Psoas muscle (tissue), 8 donors: Measurements from ENCODE around the gene IFNG. TPM values are rescaled to one million over a fixed set of nuclear protein-coding genes. Genes with fewer than 3 reads are reported as not detected.

ENCODE experiments used
- ATAC-seq, 4 donors: fragments of 200-7000 bp; cut with Tn5 transposase; one replicate each; pipeline ENCODE4 v1.9.1; 2020; ENCODE audit warnings: moderate library complexity in 3 of 4, mild to moderate bottlenecking in 2 of 4
- DNase-seq, 2 donors: peaks; one replicate each; pipeline ENCODE4 v3.0.0-alpha.2; 2020
- H3K27ac ChIP-seq: fragments of 200-600 bp; one replicate; pipeline ENCODE4 v1.8.0; 2022
- H3K27me3 ChIP-seq, 3 donors: fragments of 200-600 bp in 1 of 3; one replicate each; pipeline versions ENCODE4 v1.6.1 to v1.8.0; 2013 to 2022; ENCODE audit warnings: low read length in 2 of 3, mild to moderate bottlenecking in 2 of 3, moderate library complexity in 1 of 3; ENCODE audit not compliant: insufficient read depth in 3 of 3
- H3K36me3 ChIP-seq, 2 donors: fragments of 200-600 bp in 1 of 2; one replicate each; pipeline versions ENCODE4 v1.6.1 to v1.8.0; 2013 to 2022; ENCODE audit warnings: low read depth in 1 of 2, mild to moderate bottlenecking in 1 of 2, moderate library complexity in 1 of 2; ENCODE audit not compliant: insufficient read depth in 1 of 2
- H3K4me1 ChIP-seq: fragments of 200-600 bp; one replicate; pipeline ENCODE4 v1.8.0; 2022
- H3K4me3 ChIP-seq: fragments of 200-600 bp; one replicate; pipeline ENCODE4 v1.8.0; 2022; ENCODE audit warnings: mild to moderate bottlenecking
- H3K9me3 ChIP-seq: fragments of 200-600 bp; one replicate; pipeline ENCODE4 v1.8.0; 2022
- CTCF ChIP-seq: fragments of 200-600 bp; IDR thresholded peaks from one replicate; pipeline ENCODE4 v1.8.0; 2022; ENCODE audit warnings: antibody characterized with exemption
- WGBS, 3 donors: extraction: QIAGEN DNeasy Blood & Tissue Kit; methylation state at CpG; one replicate each; pipeline versions ENCODE4 v1.1.6 to v1.1.7; 2013; 5-methylcytosine and 5-hydroxymethylcytosine counted together
- intact Hi-C, 2 donors: fragments of 100-400 bp; cut with DNase I; formaldehyde crosslinking; loops; one replicate each; pipeline versions ENCODE4 v1.11.0 to v1.14.2; 2022
- polyA plus RNA-seq, 3 donors: library from polyadenylated mRNA; stranded (reverse); fragments of 200-250 nt; gene quantifications; one replicate each; pipeline ENCODE4 v1.2.3, GENCODE V29; 2013
- total RNA-seq, 4 donors: library from RNA; stranded (reverse); fragmentation: NEBNext Ultra II Directional in 2 of 4; extraction: Animal tissue kit (Norgen Biotek cat#: 25700) in 2 of 4; gene quantifications; one replicate each; pipeline versions ENCODE4 v1.2.1 to v1.2.4, GENCODE V29; 2021 to 2023
- donor health status: healthy with polysubstance abuse.
- donor health status: DM: no; HTN: no; CAD: no; lungs with moderate emphysema.
- donor health status: Bipolar disorder and iron deficiency.
- donor health status: healthy.
- donor health status: DM: yes; HTN: yes; CAD: no.
- donor health status: DM: no; HTN: no; CAD: no.
- donor health status: DM: no; HTN: no; CAD: no.
- donor health status: DM: yes; HTN: yes; CAD: no.

Gene IFNG
- total and polyA plus RNA-seq, 7 donors: not detected

GRCh38 chr12:68122236-68122920 is 37.2 kb downstream of the IFNG start:
- H3K9me3 ChIP-seq: peaks cover 5% of the 10 kb centered on the region
- DNase-seq (no peak), ATAC-seq (peak; percentile 84 to 97 (median 90))
- TF ChIP-seq CTCF: no peak
- peaks cover 10% of the 10 kb centered on the region for H3K4me1 ChIP-seq
- H3K4me3 ChIP-seq: no peak overlapping the region
- H3K27me3 ChIP-seq: no peaks in the 10 kb centered on the region
- WGBS, 3 donors: 41 to 67% (median 41%) methylated on average over 3 of the region's 3 CpGs
- intact Hi-C loops: no loop called here
- H3K36me3 ChIP-seq: no peaks in the 10 kb centered on the region
- peak overlapping the region; percentile 47 for H3K27ac ChIP-seq

- Histone ChIP-seq H3K4me1 (peaks cover 10% of the 10 kb centered on the region), H3K4me3 (no peak overlapping the region), H3K27me3 (no peaks in the 10 kb centered on the region), H3K36me3 (no peaks in the 10 kb centered on the region), H3K27ac (peak overlapping the region; percentile 47), H3K9me3 (no peaks in the 10 kb centered on the region)
- no peak for TF ChIP-seq CTCF
- DNase-seq (no peak), ATAC-seq (no peak)
- intact Hi-C loops: no loop called here
- 84 to 95% (median 90%) methylated on average over 1 of the region's 1 CpG for WGBS, 3 donors
Measured at GRCh38 chr12:68121143-68121542, 38.4 kb downstream of the IFNG start.

- Histone ChIP-seq H3K27ac (peak overlapping the region; percentile 30), H3K27me3 (no peaks in the 10 kb centered on the region), H3K4me3 (no peak overlapping the region), H3K9me3 (no peaks in the 10 kb centered on the region), H3K36me3 (no peaks in the 10 kb centered on the region), H3K4me1 (peaks cover 10% of the 10 kb centered on the region)
- TF ChIP-seq CTCF: no peak
- DNase-seq (no peak), ATAC-seq (peak; percentile 29 to 68 (median 52))
- WGBS, 3 donors: 59 to 85% (median 60%) methylated on average over 4 of the region's 4 CpGs
- intact Hi-C loops: loop anchor here in 1 of 2 donors (5.0 kb wide), 1 partner anchor 38 kb away; the partner anchor contains the start of gene IFNG
Measured at GRCh38 chr12:68119724-68120211, 39.8 kb downstream of the IFNG start.

GRCh38 chr12:68119250-68119649 is 40.3 kb downstream of the IFNG start:
- ATAC-seq (peak in 2 of 4 donors; percentile 39 to 54), DNase-seq (no peak)
- H3K36me3 ChIP-seq: no peaks in the 10 kb centered on the region
- no peak for TF ChIP-seq CTCF
- intact Hi-C loops: loop anchor here in 1 of 2 donors (5.0 kb wide), 1 partner anchor 38 kb away; the partner anchor contains the start of gene IFNG
- H3K9me3 ChIP-seq: no peaks in the 10 kb centered on the region
- no peak overlapping the region for H3K4me3 ChIP-seq
- H3K27me3 ChIP-seq: no peaks in the 10 kb centered on the region
- H3K4me1 ChIP-seq: peaks cover 10% of the 10 kb centered on the region
- peak overlapping the region; percentile 30 for H3K27ac ChIP-seq
- 56 to 75% (median 67%) methylated on average over 1 of the region's 1 CpG for WGBS, 3 donors
